ENCODE data around the gene GMNN.

Gene GMNN

GRCh38 chr6:24809728-24810127 is 35.0 kb downstream of the GMNN start:
- no peak for DNase-seq (ENCODE audit: low read depth)
- TF ChIP-seq, protein P1, sequence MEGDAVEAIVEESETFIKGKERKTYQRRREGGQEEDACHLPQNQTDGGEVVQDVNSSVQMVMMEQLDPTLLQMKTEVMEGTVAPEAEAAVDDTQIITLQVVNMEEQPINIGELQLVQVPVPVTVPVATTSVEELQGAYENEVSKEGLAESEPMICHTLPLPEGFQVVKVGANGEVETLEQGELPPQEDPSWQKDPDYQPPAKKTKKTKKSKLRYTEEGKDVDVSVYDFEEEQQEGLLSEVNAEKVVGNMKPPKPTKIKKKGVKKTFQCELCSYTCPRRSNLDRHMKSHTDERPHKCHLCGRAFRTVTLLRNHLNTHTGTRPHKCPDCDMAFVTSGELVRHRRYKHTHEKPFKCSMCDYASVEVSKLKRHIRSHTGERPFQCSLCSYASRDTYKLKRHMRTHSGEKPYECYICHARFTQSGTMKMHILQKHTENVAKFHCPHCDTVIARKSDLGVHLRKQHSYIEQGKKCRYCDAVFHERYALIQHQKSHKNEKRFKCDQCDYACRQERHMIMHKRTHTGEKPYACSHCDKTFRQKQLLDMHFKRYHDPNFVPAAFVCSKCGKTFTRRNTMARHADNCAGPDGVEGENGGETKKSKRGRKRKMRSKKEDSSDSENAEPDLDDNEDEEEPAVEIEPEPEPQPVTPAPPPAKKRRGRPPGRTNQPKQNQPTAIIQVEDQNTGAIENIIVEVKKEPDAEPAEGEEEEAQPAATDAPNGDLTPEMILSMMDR (IDR thresholded peaks at IDR 0.05; ENCODE audit: low read length, missing control alignments): no peak
- H3K4me3 ChIP-seq (replicated peaks; ENCODE audit: low read depth, low read length): no peak overlapping the region

GRCh38 chr6:24818346-24818745 is 43.6 kb downstream of the GMNN start:
- TF ChIP-seq, protein P1 (IDR thresholded peaks at IDR 0.05; ENCODE audit: low read length, missing control alignments): no peak
- H3K4me3 ChIP-seq (replicated peaks; ENCODE audit: low read depth, low read length): no peak overlapping the region
- DNase-seq (ENCODE audit: low read depth): no peak

DNA sequence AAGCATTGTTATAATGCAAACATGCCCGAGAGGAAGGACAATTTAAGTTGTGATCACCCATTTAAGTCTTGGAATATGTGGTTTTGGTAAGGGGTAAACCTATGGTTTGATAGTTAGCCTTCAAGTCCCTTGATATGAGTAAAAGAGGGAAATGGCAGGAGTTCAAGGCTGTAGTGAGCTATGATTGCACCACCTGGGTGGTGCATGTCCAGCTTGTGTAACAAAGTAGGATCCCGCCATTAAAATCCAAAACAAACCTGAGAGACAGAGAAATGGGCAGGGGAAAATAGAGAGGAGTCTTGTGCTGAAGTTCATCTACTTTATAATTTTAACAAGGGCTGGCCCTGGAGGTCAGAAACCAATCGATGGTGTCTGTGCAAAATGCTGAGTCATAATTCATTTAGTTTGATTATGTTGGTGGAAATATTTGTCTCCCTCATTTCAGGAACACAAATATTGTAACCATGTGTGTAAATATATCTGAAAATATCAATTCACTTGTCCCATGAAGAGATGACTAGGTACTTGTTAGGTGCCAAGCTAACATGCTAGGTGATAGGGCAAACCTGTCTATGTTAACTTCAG is 47.2 kb downstream of the GMNN start:
- DNase-seq (ENCODE audit: low read depth): no peak
- H3K4me3 ChIP-seq (replicated peaks; ENCODE audit: low read depth, low read length): no peak overlapping the region
- TF ChIP-seq, protein P1 (IDR thresholded peaks at IDR 0.05; ENCODE audit: low read length, missing control alignments): no peak

GRCh38 chr6:24822696-24823095 is 48.0 kb downstream of the GMNN start:
- H3K4me3 ChIP-seq (replicated peaks; ENCODE audit: low read depth, low read length): no peak overlapping the region
- TF ChIP-seq, protein P1 (IDR thresholded peaks at IDR 0.05; ENCODE audit: low read length, missing control alignments): no peak
- DNase-seq (ENCODE audit: low read depth): peak; percentile 33

DNA sequence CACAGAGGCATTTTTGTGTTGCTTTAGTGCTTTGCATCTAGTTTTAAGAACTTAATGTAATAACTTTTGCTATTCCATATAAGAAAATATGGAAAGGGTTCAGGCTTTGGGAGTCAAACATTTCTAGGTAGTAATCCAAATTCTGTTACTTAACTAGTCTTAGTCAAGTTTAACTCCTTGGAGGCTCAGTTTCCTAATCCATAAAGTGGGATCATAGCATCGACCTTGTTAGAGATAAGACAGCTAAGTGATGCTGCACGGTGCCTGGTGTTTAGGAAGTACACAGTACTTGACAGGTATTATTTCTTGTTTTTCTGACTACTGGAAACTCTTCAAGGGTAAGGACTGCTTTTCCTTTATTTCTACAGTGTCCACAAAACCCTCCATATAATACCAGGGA is 48.4 kb downstream of the GMNN start:
- TF ChIP-seq, protein P1 (IDR thresholded peaks at IDR 0.05; ENCODE audit: low read length, missing control alignments): no peak
- DNase-seq (ENCODE audit: low read depth): no peak
- no peak overlapping the region for H3K4me3 ChIP-seq (replicated peaks; ENCODE audit: low read depth, low read length)

- no peak for DNase-seq (ENCODE audit: low read depth)
- TF ChIP-seq, protein P1 (IDR thresholded peaks at IDR 0.05; ENCODE audit: low read length, missing control alignments): no peak
- no peak overlapping the region for H3K4me3 ChIP-seq (replicated peaks; ENCODE audit: low read depth, low read length)
Observed at GRCh38 chr6:24824142-24824938, 49.6 kb downstream of the GMNN start.
